NCI-H2081 (cell line): ENCODE data around the gene FOSL2.

Source experiments
- DNase-seq, 2 experiments: peaks; one replicate each; lab custom pipeline; 2025; lab: John Stamatoyannopoulos, UW

FOSL2 gene

DNA sequence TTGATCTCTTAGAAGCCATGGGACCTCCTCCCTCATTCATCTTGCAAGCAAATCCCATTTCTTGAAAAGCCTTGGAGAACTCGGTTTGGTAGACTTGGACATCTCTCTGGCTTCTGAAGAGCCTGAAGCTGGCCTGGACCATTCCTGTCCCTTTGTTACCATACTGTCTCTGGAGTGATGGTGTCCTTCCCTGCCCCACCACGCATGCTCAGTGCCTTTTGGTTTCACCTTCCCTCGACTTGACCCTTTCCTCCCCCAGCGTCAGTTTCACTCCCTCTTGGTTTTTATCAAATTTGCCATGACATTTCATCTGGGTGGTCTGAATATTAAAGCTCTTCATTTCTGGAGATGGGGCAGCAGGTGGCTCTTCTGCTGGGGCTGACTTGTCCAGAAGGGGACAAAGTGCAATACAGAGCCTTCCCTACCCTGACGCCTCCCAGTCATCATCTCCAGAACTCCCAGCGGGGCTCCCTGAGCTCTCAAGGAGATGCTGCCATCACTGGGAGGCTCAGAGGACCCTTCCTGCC is 20.0 kb downstream of the FOSL2 start:
- DNase-seq: no peak

DNA sequence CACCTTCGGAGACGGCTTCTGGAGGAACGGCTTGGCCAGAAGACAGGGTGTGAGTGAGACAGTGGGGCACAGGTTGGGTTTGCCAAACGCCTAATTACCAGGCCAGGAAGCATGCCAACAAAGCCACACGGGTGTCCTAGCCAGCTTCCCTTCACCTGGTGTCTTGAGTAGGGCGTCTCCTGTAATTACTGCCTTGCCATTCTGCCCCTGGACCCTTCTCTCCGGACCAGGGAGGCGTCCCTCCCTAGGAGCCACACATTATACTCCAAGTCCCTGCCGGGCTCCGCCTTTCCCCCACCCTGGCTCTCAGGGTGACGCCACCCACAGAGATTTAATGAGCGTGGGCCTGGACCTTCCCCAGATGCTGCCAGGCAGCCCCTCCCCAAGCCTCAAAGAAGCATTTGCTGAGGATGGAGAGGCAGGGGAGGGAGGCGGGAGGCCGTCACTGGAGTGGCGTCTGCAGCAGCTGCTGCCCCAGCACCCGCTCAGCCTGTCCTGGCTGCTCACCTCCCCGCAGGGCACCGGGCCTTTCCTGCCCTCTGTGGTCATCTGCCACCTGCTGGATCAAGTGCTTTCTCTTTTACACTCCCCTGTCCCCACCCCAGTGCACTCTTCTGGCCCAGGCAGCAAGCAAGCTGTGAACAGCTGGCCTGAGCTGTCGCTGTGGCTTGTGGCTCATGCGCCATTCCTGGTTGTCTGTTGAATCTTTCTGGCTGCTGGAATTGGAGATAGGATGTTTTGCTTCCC is 20.7 kb downstream of the FOSL2 start:
- peak in 1 of 2 experiments; percentile 57 for DNase-seq

- DNase-seq: no peak
Observed at GRCh38 chr2:28413899-28414295, 21.2 kb downstream of the FOSL2 start.

DNA sequence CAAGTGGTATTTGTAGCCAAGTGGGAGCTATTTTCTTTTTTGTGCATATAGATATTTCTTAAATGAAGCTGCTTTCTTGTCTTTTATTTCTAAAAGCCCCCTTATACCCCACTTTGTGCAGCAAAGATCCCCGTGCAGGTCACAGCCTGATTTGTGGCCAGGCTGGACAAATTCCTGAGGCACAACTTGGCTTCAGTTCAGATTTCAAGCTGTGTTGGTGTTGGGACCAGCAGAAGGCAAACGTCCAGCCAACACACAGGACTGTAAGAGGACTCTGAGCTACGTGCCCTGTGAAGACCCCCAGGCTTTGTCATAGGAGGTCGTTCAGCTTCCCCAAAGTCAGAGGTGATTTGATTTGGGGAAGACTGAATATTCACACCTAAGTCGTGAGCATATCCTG is 21.9 kb downstream of the FOSL2 start:
- DNase-seq: no peak

DNA sequence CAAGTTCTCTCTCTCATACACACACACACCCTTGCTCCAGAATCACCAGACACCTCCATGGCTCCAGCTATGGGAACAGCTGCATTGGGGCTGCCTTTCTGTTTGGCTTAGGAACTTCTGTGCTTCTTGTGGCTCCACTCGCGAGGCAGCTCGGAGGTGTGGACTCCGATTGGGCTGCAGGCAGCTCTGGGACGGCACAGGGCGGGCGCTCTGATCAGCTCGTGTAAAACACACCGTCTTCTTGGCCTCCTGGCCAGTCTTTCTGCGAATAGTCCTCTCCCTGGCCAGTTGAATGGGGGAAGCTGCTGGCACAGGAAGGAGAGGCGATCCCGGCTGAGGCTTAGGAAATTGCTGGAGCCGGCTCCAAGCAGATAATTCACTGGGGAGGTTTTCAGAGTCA is 22.4 kb downstream of the FOSL2 start:
- DNase-seq: no peak

DNA sequence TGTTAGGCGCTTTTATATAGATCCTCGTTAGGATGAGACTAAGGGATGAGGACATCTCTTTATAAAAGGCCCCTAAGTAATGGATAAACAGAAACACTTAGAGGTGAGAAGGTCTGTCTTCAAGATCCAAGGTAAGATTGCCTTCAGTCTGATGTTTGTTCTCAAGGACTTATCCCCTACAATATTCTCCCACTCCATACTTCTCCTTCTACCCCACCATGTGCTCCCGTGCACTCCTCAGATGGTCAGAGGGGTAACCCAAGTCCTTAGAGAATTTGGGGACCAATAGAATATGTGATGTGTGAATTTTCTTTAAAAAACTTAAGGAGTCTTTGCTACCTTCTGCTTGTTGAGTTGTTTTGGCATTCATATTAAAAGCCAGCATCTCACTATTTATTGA is 23.1 kb downstream of the FOSL2 start:
- DNase-seq: no peak

DNA sequence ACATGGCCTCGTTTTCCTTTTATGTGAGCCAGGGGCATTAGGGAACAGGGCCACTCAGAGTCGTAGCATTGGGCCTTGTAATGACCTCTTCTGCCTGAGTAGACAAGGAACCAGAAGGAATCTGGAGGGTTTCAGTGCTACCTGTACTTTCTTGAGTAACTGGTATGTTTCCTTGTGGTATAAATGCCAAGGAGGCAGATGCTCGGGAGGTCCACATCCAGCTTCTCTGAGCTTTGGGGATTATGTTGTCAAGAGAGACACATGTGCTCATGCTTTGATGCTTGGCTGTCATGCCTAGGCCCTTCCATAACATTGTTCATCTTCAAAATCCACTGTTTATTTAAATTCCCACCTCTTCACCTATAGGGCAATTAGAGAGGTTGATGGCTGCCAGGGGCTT is 26.3 kb downstream of the FOSL2 start:
- no peak for DNase-seq

- DNase-seq: no peak
Observed at GRCh38 chr2:28419443-28420270, 27.0 kb downstream of the FOSL2 start.

GRCh38 chr2:28420722-28421121 is 28.1 kb downstream of the FOSL2 start:
- DNase-seq: no peak

- no peak for DNase-seq
Observed at GRCh38 chr2:28422908-28423741, 30.5 kb downstream of the FOSL2 start.

GRCh38 chr2:28423856-28424605 is 31.4 kb downstream of the FOSL2 start:
- DNase-seq: no peak

DNA sequence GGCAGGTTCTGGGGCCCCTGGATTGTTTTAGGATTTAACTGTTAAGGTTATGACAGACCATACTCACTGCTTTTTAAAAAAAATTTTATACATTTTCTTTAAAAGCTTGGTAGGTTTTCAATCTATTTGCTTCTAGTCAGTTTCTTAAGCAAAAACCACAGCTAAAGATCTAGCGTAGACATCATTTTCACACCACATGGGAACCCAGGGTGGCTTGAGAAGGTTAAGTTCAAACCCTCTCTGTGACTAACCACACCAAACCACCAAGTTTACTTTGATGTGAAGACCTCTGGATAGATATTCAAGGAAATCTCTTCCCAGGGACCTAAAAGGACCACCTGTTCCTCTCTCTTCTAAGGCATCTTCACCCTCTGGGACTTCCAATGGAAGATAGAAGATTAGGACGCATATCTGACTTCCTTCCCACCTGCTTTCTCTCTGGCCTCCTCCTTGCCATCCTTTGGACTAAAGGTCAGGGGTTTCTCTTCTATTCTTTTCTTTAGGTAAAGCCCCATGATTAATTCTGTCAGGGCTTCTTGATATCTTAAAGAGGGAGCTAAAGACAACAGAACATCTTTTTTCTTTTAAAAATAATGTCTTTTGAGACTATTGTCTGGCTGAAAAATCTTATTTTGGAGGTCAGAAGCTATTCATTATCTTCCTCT is 32.3 kb downstream of the FOSL2 start:
- no peak for DNase-seq

DNA sequence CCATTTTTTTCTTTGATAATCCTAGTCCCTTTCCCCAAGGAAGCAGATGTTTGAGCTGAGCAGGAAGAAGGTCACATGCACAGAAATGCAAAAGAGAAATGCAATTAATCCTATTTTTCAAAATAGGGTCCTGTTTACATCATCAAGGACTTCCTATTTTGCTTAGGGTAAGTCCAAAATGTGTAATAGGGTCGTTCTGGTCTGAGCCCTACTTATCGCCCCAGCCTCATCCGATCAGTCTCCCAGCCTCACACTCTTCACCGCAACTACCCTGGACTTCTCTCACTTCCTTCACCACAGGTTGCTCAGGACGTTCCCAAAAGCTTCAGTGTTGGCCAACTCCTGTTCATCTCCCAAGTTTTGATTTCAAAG is 32.8 kb downstream of the FOSL2 start:
- DNase-seq: no peak

GRCh38 chr2:28427741-28428415 is 35.2 kb downstream of the FOSL2 start:
- no peak for DNase-seq

DNA sequence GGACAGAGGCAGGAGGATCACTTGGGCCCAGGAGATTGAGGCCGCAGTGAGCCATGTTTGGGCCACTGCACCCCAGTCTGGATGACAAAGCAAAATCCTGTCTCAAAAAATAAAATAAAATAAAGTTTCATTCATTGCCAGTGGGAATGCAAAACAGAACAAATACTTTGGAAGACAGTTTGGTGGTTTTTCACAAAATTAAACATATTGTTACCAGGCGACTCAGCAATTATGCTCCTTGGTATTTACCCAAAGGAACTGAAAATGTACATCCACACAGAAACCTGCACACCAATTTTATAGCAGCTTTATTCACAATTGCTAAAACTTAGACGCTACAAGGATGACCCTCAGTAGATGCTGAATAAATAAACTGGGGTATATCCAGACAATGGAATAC is 35.8 kb downstream of the FOSL2 start:
- DNase-seq: no peak

- DNase-seq: no peak
Observed at GRCh38 chr2:28429636-28430376, 37.1 kb downstream of the FOSL2 start.

DNA sequence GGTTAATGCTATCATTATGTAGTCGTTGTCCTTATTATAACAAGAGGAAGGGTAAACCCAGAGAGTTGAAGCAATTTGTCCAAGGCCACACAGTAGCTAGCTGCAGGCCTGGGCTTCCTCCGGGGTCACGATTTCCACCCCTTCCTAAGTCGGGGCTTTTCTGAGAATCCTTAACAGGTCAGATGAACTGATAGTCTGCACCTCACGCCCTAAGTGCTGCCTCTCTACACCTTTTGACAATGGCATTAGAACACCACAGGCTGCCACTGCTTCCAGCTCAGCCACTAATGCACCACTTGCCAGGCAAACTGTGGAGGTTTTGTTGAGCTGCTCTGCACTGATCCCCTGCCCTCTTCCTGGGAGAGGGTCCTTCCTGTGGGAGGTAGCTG is 37.7 kb downstream of the FOSL2 start:
- DNase-seq: no peak

DNA sequence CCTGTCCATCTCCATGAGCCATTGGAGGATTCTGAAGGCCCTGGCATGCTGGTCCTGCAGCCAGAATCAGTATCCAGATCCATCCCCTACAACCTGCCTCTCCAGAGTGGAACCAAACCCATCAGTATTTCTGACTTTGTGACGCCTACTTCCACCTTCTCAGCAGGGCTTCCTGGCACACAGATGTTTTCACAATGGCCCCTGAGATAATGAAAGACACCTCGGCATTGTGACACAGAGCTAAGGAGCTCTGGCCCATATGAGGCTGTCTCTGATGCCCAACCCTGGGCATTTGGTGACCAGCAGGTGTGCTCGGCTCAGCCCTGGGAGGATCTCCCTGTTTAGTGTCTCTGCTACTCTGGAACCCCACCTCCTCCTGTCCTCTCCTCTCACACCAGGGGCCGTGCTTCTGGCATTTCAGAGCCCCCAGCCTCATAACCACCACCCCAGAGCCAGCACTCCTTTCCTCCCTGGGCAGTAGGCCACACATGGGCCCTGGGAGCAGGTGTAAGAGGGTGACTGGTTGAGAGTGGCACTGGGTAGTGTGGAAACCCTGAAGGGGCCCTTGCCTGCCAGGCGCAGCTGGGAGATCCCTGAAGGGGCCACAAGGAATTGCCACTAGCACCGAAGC is 38.2 kb downstream of the FOSL2 start:
- no peak for DNase-seq

GRCh38 chr2:28431741-28432140 is 39.1 kb downstream of the FOSL2 start:
- no peak for DNase-seq
